COLO668 (cell line): Measurements from ENCODE around the gene PPCS.
A peak's percentile ranks its signal among the peaks of the same experiment; 100 is the strongest.

Experiments
- DNase-seq: peaks from one replicate; lab custom pipeline; 2025; ENCODE audit not compliant: unreplicated experiment; lab: John Stamatoyannopoulos, UW

Gene PPCS

DNA sequence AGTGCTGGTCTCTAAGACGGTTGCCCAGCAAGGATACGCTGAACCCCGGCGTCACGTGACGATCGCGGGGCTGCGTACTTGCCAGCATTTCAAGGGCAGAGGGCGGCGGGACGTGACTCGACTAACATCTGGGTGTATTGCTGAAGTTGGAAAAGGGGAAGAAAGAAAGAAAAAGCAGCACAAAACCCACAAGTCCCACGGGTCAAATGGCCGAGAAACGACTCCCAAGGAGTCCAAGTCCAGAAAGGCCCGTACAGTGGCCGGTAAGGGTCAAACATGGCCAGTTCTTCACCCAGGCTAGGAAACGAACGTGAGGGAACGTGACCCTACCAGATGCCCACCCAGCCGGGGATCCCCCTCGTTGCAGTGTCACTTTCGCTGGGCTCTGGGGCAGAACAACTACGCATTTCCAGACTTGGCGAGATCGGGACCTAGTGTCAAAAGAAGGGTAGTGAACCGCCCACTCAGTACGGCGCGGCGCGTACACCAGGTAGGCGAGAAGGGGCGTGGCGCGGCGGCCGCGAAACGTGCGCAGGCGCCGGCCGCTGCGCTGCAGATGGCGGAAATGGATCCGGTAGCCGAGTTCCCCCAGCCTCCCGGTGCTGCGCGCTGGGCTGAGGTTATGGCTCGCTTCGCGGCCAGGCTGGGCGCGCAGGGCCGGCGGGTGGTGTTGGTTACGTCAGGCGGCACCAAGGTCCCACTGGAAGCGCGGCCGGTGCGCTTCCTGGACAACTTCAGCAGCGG lies at the start of gene PPCS, which contains the start of gene ZMYND12:
TSS of gene PPCS (plus strand) at position 534 of the 744 bp plus-strand sequence. CDS start at position 557, 23 bp downstream.
TSS of gene ZMYND12 (minus strand) at position 13 of the 744 bp plus-strand sequence. CDS start 25 bp downstream, outside the sequence.
- peak; percentile 99 for DNase-seq

DNA sequence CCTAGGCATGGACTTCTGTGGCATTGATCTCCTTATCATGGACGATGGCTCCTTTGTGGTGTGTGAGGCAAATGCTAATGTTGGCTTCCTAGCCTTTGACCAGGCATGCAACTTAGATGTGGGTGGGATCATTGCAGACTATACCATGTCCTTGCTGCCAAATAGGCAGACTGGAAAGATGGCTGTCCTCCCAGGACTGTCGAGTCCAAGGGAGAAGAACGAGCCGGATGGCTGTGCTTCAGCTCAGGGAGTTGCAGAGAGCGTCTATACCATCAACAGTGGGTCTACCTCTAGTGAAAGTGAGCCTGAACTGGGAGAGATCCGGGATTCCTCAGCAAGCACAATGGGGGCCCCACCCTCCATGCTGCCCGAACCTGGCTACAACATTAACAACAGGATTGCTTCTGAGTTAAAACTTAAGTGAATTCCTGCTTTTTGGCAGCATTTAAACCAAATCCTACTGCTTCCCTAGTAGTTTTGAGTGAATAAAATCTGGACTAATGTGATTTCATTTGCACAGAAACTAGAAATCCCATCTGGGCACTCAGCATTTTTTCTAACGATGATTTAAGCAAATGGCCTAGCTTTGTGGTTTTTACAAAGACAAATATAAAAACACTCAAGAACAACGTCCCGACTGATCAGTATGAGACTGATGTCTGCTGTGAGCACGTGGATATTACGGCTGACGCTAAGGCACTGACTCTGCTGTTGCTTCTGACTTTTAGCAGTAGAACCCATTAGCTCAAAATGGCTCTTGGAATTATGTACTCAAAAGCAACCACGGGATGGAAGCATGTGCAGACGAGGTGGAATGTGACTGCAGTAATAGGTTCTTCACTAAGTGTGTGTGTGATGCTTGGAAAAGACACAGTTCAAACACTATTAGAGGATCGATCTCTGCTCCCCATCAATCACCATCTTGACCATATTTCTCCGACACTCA lies 41.5 kb upstream of the PPCS start:
- DNase-seq, result no peak

DNA sequence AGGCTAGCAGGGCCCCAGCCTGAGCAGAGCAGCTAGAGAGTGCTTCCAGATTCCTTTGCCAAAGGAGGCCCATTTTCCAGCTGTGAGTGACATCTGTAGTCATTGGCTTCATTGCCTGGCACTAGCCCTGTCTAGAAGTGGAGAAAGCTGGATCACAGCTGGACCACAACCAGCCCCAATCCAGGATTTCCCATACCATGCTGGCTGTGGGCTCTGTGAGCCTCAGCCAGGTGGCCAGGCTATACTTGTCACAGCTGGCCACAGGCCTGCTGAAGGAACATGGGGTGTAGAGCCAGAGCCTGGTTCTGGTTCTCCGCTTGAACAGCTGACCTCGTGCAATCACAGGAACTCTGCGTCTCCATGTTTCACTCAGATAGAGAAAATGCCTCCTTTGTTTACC lies 39.2 kb upstream of the PPCS start:
- DNase-seq, result no peak

GRCh38 chr1:42418516-42418915 lies 37.8 kb upstream of the PPCS start:
- DNase-seq, result no peak

GRCh38 chr1:42419126-42419821 lies 37.1 kb upstream of the PPCS start:
- DNase-seq, result no peak

- no peak for DNase-seq
These were observed 36.2 kb upstream of the PPCS start for GRCh38 chr1:42420121-42420520.

DNA sequence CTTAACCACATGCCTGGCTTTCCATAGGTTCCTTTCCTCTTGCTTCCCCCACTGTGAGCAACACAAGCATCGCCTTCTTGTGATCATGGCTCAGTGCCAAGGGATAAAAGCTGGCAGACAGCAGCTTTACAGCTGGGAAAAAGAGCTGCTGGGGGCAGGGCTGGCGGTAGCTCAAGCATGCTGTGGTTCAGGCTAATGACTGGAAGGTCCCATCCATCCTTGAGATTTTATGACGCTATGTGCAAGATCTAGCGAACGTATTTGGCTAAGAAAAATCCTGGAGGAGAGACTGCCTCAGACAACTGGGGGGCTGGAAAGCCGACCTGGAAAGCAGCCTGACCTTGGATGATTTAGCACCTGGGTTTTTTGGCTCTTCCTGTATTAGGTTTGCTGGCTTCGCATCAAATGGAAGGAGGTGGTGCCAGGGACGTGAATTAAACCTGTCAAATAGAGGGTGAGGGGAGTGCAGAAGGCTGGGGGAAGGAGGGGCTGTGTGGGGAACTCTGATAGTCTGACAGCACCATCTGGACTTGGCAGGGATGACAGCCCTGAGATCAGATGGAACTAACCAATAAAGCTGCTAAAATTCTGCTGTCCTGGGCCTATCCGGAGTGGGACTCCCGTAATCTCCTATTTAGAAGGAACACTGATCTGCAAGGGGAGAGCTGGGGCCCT lies 35.3 kb upstream of the PPCS start:
- DNase-seq, result peak; percentile 89

DNA sequence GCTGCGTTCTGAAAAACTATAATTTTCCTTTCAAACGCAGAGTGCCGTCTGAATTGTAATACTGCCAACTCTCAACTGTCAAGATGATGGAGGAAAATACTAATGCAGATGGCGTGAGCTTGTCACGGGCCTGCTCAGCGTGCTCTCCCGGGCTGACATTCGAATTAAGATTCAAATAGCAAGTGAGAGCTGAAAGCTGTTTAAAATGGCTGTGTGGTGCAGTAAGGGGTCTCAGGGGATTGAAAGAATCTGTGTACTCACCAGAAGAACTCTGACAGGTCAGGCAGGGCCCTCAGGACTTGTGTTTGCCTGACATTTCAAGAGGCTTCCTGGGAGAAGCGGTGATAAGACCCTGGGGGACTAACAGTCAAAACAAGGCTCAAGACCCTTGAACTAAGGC lies 33.6 kb upstream of the PPCS start:
- DNase-seq, result no peak

DNA sequence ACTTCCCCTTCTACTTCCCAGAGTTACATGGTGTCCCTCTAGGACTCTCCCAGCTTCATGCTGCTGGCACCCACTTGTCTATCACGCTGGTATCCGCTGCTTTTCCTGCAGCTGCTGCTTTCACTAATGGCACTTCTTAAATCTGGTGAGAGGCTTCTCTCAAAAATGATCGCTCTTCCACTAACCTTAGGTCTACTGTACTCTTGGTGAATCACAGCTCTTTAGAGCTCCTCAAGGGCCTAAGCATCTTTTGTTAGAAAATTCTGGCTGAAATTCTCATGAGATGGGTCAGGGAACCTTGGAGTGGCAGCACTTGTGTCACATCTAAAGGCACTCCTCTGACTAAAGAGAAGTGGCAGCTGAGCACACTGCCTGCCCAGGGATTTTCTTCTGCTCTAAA lies 32.7 kb upstream of the PPCS start:
- no peak for DNase-seq

- no peak for DNase-seq
These were observed 32.1 kb upstream of the PPCS start for GRCh38 chr1:42424201-42424600.

DNA sequence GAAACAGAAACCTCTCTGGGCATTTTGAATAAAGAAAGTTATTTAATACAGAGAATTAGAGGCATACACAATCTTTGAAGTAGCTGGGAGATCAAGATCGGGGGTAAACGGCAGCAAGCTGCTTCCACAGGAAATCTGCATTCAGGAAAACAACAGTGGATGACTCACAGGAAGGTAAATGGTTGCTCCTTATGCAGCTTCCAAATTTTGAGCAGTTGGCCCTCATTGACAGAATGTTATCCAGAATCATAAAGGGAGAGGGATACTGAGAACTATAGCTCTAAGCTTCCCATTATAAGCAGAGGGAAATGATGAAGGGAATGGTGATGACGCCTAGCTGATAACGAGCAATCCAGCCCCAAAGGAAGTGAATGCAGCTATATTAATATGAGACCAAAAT lies 29.1 kb upstream of the PPCS start:
- DNase-seq, result no peak

DNA sequence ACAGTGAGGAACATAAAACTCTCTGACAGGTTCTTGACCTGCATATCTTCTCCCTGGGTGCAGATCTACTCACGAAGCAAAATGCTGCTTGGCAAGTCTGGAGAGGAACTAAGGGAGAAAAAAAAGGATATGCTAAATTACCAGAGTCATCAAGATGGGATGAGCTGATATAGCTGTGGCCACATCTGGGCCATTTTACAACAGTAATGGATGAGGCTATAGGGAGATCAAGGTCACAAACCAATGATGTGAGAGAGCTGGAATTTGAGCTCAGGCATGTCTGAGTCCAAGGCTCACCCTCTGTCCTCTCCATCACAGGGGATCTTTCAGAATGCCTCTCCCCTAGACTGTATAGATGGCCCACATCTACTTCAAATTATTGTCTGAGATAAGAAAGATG lies 26.7 kb upstream of the PPCS start:
- no peak for DNase-seq

GRCh38 chr1:42430286-42431135 lies 25.8 kb upstream of the PPCS start:
- no peak for DNase-seq

DNA sequence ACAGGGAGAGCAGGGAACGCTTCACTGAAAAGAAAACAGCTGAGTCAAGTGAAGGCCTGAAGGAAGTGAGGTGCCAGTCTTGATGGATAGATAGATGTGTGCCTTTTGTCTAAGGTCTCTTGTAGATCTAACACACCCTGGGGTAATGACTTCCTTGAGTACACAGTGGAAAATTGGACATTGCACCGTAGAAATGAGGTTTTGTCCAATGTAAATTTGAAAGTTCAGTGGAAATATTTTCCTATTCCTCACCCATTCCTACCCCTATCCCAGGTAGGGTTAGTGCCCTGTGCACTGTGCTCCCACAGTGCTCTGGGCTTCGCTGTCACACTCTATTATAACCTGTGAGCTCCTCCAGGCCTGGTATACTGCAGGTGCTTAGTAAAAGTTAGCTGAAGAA lies 24.8 kb upstream of the PPCS start:
- no peak for DNase-seq

DNA sequence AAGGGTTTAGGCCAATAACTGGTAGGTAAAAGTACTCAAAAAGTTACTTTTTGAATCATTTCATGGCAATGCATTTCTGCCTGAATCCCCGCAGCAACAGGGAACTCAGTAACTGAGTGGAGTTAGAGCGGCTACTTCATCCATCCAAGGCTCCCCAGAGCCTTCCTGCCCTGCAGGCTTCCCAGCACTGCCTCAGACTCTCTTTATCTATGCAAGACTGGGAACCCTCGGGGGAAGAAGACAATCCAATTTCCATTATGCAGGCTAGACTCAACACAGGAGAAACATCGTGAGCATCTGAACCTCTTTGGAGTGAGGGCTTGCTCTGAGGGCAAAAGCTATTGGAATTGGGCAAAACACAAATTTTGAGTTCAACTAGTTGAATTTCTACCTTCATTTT lies 23.6 kb upstream of the PPCS start:
- no peak for DNase-seq

GRCh38 chr1:42433369-42433768 lies 23.0 kb upstream of the PPCS start:
- DNase-seq, result no peak

DNA sequence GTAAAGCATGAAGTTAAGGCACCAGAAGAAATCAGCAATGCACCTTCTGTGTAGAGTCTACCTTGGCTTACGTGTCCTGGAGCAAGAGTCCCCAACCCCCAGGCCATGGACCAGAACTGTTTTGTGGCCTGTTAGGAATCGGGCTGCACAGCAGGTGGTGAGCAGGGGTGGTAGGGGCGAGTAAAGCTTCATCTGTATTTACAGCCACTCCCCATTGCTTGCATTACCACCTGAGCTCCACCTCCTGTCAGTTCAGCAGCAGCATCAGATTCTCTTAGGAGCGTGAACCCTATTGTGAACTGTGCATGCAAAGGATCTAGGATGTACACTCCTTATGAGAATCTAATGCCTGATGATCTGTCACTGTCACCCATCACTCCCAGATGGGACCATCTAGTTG lies 22.0 kb upstream of the PPCS start:
- no peak for DNase-seq

- DNase-seq, result no peak
These were observed 16.4 kb upstream of the PPCS start for GRCh38 chr1:42439940-42440339.

DNA sequence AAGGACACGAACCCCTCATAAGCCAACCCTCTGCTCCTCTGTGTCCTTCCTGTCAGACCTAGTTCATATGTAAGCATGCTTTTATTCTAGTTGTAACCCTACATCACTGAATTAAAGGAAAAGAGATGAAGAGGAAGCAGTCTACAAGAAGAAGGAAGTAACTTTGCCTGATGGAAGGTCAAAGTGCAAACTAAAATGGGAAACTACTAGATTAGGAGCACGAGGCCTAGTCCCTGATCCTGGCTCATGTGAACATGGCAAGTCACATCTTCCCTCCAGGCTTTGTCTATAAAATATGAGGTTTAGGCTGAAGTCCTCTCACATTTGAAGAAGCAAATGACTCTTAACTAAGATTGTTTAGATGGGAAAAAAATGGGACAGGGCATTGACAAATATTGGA lies 13.7 kb upstream of the PPCS start:
- no peak for DNase-seq

GRCh38 chr1:42449256-42449655 lies 7.1 kb upstream of the PPCS start:
- no peak for DNase-seq
